Hepatocyte (in vitro differentiated cells): Measurements from ENCODE around the gene DPP10. TPM values are rescaled to one million over a fixed set of nuclear protein-coding genes. Genes with fewer than 3 reads are reported as not detected.

Experiments used
- DNase-seq: peaks from one replicate; pipeline ENCODE4 v3.0.0-alpha.2; 2016; ENCODE audit warnings: low spot score
- H2AFZ ChIP-seq: fragments of 200-600 bp; sonication (generic); 2 replicates; pipeline ENCODE4 v1.6.0; 2016; ENCODE audit warnings: antibody characterized with exemption, mild to moderate bottlenecking
- H3K27ac ChIP-seq: fragments of 200-600 bp; sonication (generic); 2 replicates; pipeline ENCODE4 v1.5.1; 2016; ENCODE audit warnings: mild to moderate bottlenecking
- H3K27me3 ChIP-seq: fragments of 200-600 bp; sonication (generic); 2 replicates; pipeline ENCODE4 v1.6.1; 2016
- H3K36me3 ChIP-seq: fragments of 200-600 bp; sonication (generic); replicated peaks from 2 replicates; pipeline ENCODE4 v1.5.1; 2016; ENCODE audit warnings: low read depth; ENCODE audit not compliant: insufficient read depth
- H3K4me1 ChIP-seq: fragments of 200-600 bp; sonication (generic); 2 replicates; pipeline ENCODE4 v1.5.1; 2016; ENCODE audit warnings: mild to moderate bottlenecking, moderate library complexity; ENCODE audit not compliant: insufficient read depth
- H3K4me2 ChIP-seq: fragments of 200-600 bp; sonication (generic); 2 replicates; pipeline ENCODE4 v1.6.0; 2016
- H3K4me3 ChIP-seq: fragments of 200-600 bp; sonication (generic); 2 replicates; pipeline ENCODE4 v1.5.1; 2016; ENCODE audit warnings: mild to moderate bottlenecking
- H3K79me2 ChIP-seq: fragments of 200-600 bp; sonication (generic); 2 replicates; pipeline ENCODE4 v1.6.0; 2017; ENCODE audit warnings: mild to moderate bottlenecking
- H3K9me2 ChIP-seq: fragments of 200-600 bp; sonication (generic); replicated peaks from 2 replicates; pipeline ENCODE4 v1.6.0; 2017; ENCODE audit warnings: mild to moderate bottlenecking; ENCODE audit not compliant: insufficient read depth
- H3K9me3 ChIP-seq: fragments of 200-600 bp; sonication (generic); 2 replicates; pipeline ENCODE4 v1.5.1; 2016; ENCODE audit warnings: low read depth, mild to moderate bottlenecking
- H4K20me1 ChIP-seq: fragments of 200-600 bp; sonication (generic); 2 replicates; pipeline ENCODE4 v1.6.0; 2016; ENCODE audit warnings: mild to moderate bottlenecking; ENCODE audit not compliant: insufficient read depth, poor library complexity, severe bottlenecking
- EZH2 ChIP-seq: fragments of 200-600 bp; sonication (generic); IDR thresholded peaks from 2 replicates; pipeline ENCODE4 v1.6.1; 2016; ENCODE audit warnings: antibody characterized with exemption, mild to moderate bottlenecking, borderline replicate concordance
- EZH2phosphoT487 ChIP-seq: fragments of 200-600 bp; sonication (generic); IDR thresholded peaks from one replicate; pipeline ENCODE4 v1.6.1; 2018; ENCODE audit warnings: antibody characterized with exemption, mild to moderate bottlenecking, low read depth, moderate library complexity; ENCODE audit not compliant: unreplicated experiment, severe bottlenecking
- WGBS: methylation state at CpG from one replicate; pipeline ENCODE4 v1.1.6; 2016; ENCODE audit warnings: low lambda C conversion rate; ENCODE audit errors: missing lambda C conversion rate; 5-methylcytosine and 5-hydroxymethylcytosine counted together
- polyA plus RNA-seq: library from polyadenylated mRNA; unstranded; fragments of >200 nt; fragmentation: Nextera tagmentation; extraction: Ambion mirVana; gene quantifications from 2 replicates; pipeline ENCODE4 v1.2.1, GENCODE V29; 2016
- total RNA-seq: library from RNA; depleted of rRNA; stranded (reverse); fragments of >200 nt; gene quantifications from 2 replicates; pipeline ENCODE4 v1.2.3, GENCODE V29; 2014
- TF ChIP-seq, protein P1 (sequence below): fragments of 200-600 bp; sonication (generic); IDR thresholded peaks from 2 replicates; pipeline ENCODE4 v1.5.1; 2016; ENCODE audit warnings: antibody characterized with exemption, mild to moderate bottlenecking; ENCODE audit not compliant: poor library complexity

DPP10 gene
- total and polyA plus RNA-seq, 2 experiments from 2014 or later: 5.0 to 15.7 TPM

- Histone ChIP-seq H3K27me3 (no peaks in the 10 kb centered on the region), H3K9me3 (no peaks in the 10 kb centered on the region), H3K4me3 (no peak overlapping the region), H3K4me2 (no peak overlapping the region), H3K79me2 (no peaks in the 10 kb centered on the region), H4K20me1 (no peaks in the 10 kb centered on the region), H3K36me3 (no peaks in the 10 kb centered on the region), H2AFZ (no peak overlapping the region), H3K9me2 (no peaks in the 10 kb centered on the region), H3K4me1 (no peaks in the 10 kb centered on the region), H3K27ac (no peak overlapping the region)
- TF ChIP-seq EZH2phosphoT487 (no peak), EZH2 (no peak)
- TF ChIP-seq, protein P1, sequence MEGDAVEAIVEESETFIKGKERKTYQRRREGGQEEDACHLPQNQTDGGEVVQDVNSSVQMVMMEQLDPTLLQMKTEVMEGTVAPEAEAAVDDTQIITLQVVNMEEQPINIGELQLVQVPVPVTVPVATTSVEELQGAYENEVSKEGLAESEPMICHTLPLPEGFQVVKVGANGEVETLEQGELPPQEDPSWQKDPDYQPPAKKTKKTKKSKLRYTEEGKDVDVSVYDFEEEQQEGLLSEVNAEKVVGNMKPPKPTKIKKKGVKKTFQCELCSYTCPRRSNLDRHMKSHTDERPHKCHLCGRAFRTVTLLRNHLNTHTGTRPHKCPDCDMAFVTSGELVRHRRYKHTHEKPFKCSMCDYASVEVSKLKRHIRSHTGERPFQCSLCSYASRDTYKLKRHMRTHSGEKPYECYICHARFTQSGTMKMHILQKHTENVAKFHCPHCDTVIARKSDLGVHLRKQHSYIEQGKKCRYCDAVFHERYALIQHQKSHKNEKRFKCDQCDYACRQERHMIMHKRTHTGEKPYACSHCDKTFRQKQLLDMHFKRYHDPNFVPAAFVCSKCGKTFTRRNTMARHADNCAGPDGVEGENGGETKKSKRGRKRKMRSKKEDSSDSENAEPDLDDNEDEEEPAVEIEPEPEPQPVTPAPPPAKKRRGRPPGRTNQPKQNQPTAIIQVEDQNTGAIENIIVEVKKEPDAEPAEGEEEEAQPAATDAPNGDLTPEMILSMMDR: no peak
- no peak for DNase-seq
- 87% methylated on average over 3 of the region's 3 CpGs for whole genome bisulfite sequencing
These were observed 1192.1 kb downstream of the DPP10 start for GRCh38 chr2:115634578-115634977.

- whole genome bisulfite sequencing: 61% methylated on average over 2 of the region's 2 CpGs
- no peak overlapping the region for H3K4me3 ChIP-seq
- H3K9me3 ChIP-seq: no peaks in the 10 kb centered on the region
- DNase-seq: no peak
- no peaks in the 10 kb centered on the region for H3K27me3 ChIP-seq
- no peak overlapping the region for H2AFZ ChIP-seq
- no peaks in the 10 kb centered on the region for H3K9me2 ChIP-seq
- no peaks in the 10 kb centered on the region for H3K79me2 ChIP-seq
- no peak overlapping the region for H3K27ac ChIP-seq
- peak overlapping the region; percentile 41 for H3K4me2 ChIP-seq
- TF ChIP-seq EZH2 (no peak), EZH2phosphoT487 (no peak)
- TF ChIP-seq, protein P1: no peak
- H4K20me1 ChIP-seq: no peaks in the 10 kb centered on the region
- no peaks in the 10 kb centered on the region for H3K36me3 ChIP-seq
- H3K4me1 ChIP-seq: peaks cover under 1% of the 10 kb centered on the region
These were observed 1193.0 kb downstream of the DPP10 start for GRCh38 chr2:115635430-115635829.

GRCh38 chr2:115649731-115650130 lies 1207.3 kb downstream of the DPP10 start:
- Histone ChIP-seq H4K20me1 (no peaks in the 10 kb centered on the region), H3K4me1 (no peaks in the 10 kb centered on the region), H3K4me3 (no peak overlapping the region), H2AFZ (no peak overlapping the region), H3K9me2 (no peaks in the 10 kb centered on the region), H3K9me3 (no peaks in the 10 kb centered on the region), H3K36me3 (no peaks in the 10 kb centered on the region), H3K79me2 (no peaks in the 10 kb centered on the region), H3K27me3 (no peaks in the 10 kb centered on the region), H3K27ac (no peak overlapping the region), H3K4me2 (no peak overlapping the region)
- no peak for DNase-seq
- TF ChIP-seq EZH2phosphoT487 (no peak), EZH2 (no peak)
- TF ChIP-seq, protein P1: no peak

DNA sequence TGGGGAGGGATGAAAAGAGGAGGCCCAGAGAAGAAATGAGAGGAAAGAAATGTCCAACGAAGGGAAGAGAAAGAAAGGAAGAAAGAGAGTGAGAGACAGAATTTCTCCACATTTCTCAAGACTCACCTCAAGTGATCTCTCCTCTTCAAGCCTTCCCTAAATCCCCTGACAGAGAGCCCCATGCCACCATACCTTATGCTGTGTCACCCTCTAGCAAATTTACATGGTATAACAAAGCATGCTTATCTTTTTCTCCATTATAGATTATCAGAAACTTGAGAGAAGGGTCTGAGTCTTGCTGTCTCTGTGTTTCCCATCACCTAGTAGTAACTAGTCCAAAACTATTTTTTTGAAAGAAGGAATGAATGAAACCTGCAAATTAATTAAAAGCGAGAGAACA lies 1208.4 kb downstream of the DPP10 start:
- H3K79me2 ChIP-seq: no peaks in the 10 kb centered on the region
- H3K27me3 ChIP-seq: no peaks in the 10 kb centered on the region
- no peak overlapping the region for H3K4me3 ChIP-seq
- H3K27ac ChIP-seq: no peak overlapping the region
- DNase-seq: no peak
- H3K36me3 ChIP-seq: no peaks in the 10 kb centered on the region
- no peaks in the 10 kb centered on the region for H3K4me1 ChIP-seq
- no peaks in the 10 kb centered on the region for H3K9me2 ChIP-seq
- H4K20me1 ChIP-seq: no peaks in the 10 kb centered on the region
- WGBS: 67% methylated on average over 2 of the region's 2 CpGs
- H3K9me3 ChIP-seq: no peaks in the 10 kb centered on the region
- TF ChIP-seq EZH2phosphoT487 (no peak), EZH2 (no peak)
- TF ChIP-seq, protein P1: peak; percentile 16
- H2AFZ ChIP-seq: no peak overlapping the region
- no peak overlapping the region for H3K4me2 ChIP-seq
